Activated CD8-positive, alpha-beta memory T cell treated with anti-CD3 and anti-CD28 coated beads for 48 hours (primary cell): ENCODE results near the gene TTN.

Experiments used
- DNase-seq, 3 experiments: peaks; one replicate each; pipeline ENCODE4 v3.0.0-alpha.2; 2020; ENCODE audit warnings: low read depth in 2 of 3, low spot score in 2 of 3

TTN gene

GRCh38 chr2:178502751-178503150 is 304.5 kb downstream of the TTN start:
- DNase-seq, result no peak

GRCh38 chr2:178499640-178500039 is 307.6 kb downstream of the TTN start:
- no peak for DNase-seq

GRCh38 chr2:178498137-178498536 is 309.1 kb downstream of the TTN start:
- DNase-seq, result no peak

DNA sequence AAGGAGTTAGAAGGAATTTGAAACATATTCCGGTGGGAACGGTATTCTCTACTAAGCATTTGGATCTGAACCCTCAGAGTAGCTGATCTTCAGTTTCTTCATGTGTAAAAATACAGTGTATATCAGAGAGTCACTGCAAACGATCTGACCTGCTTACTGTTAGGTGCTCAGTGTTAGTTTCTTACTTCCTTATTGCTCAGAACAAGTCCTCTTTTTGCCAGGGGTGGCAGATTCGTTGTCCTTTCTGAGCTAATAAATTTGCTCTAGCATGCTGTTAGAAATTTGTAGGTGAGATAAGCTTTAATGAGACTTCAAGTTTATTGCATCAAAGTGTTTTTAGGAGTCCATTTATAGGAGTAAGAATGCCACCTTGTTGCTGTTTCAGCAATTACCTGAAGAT is 311.2 kb downstream of the TTN start:
- no peak for DNase-seq

- DNase-seq, result no peak
Observed at GRCh38 chr2:178491612-178492011, 315.6 kb downstream of the TTN start.

- DNase-seq, result no peak
Observed at GRCh38 chr2:178485356-178485755, 321.9 kb downstream of the TTN start.

- DNase-seq, result no peak
Observed at GRCh38 chr2:178484245-178485041, 322.8 kb downstream of the TTN start.

DNA sequence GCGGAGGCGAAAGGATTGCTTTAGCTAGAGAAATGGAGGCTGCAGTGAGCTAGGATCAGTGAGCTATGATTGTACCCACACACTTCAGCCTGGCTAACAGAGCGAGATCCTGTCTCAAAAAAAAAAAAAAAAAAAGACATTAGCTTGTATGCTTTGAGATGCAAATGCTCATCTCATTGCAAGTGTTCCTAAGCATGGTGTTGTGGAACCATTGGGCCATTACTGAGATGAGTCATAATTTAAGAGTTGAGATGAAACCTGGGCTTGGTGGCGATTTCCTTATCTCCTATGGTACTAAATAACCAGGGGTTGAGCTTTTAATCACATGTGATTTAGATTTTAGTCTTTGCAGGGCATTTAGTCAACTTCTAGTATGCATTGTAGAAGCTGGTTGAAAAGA is 324.8 kb downstream of the TTN start:
- DNase-seq, result no peak

DNA sequence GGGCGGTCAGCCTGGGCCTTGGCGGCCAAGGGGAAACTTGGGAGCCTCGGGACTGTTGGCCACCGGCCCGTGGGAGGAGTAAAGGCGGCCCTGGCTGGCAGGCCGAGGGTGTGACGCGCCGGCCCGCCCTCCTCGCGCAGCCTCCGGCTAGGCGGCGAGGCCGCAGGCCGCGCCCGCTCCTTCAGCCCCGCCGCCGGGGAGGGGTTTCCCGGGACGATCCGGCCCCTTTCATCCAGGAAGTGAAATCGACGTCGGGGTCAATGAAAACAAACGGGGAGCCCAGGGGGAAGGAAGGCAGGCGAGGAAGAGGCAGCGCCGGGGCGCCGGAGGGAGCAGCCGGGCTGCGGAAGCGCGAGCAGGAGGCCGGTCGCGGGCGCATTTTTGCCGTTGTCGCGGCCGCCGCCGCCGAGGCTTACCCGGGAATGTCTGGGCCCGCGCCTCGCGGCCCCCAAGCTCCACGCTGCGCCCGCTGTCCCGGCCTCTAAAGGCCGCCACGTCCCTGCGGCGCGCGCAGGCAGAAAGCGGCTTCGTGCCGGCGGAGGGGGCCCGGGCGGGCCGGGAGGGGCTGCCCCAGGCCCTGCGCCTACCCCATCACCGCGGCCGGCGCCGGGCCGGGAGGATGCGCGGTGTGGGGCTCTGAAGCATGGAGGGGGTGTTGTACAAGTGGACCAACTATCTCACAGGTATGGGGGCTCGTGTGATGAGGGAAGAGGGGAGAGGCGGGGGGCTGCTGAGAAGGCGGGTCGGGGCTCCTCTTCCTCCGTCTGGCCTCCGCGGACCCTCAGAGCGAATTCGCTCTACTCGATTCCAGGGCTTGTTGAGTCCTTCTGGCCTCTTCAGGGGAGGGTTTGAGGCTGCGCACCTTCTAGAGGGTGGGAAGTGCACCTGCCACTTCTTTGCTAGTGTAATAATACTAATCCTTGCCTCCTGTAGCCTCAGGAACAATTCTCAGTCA is 326.7 kb downstream of the TTN start, which contains the start of gene PLEKHA3:
Gene PLEKHA3, plus strand, starts transcription at position 231 of the 955 bp plus-strand sequence. Its CDS starts 413 bp downstream, at position 644.
- DNase-seq, result peak; percentile 49 to 67 (median 63)

DNA sequence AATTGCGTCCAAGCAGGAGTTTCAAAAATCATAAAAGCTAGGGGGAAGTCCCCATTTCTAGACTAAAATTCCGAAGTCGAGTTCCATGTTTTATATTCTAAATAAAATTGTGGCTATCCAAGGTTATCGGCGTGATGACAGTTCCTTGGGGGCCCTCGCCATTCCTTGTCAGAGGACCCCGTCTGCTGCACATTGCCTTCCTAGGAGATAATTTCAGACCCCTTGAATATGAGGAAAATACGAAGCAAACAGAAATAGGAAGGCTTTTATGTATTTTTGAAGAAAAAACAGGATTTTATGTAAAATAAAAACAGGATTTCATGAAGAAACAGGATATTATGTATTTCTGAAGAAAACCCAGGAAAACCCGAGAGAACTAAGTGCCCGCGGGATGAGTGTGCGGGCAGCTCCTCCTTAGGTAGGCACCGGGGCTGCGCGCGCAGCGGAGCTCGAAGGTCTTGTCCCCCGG is 327.4 kb downstream of the TTN start:
- no peak for DNase-seq

DNA sequence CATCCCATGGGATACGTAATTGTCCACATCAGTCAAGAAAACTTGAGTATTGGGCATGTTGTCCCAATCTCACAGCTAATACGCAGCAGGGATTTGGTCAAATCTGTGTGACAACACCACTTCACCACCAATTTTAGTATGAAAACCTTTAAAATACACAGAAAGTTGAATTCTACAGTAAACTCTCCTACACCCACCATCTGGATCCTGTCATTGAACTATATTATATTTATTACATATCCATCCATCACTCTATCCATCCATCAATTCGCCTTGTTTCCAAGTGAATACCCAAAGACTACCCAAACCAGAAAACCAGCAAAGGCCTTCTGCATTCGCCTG is 328.0 kb downstream of the TTN start:
- DNase-seq, result no peak

- DNase-seq, result peak; percentile 52 to 58 (median 54)
Observed at GRCh38 chr2:178478439-178479274, 328.6 kb downstream of the TTN start, which contains the start of gene FKBP7. FKBP7 (minus strand) TSS chr2:178478600; CDS start chr2:178478499, 101 bp downstream.

DNA sequence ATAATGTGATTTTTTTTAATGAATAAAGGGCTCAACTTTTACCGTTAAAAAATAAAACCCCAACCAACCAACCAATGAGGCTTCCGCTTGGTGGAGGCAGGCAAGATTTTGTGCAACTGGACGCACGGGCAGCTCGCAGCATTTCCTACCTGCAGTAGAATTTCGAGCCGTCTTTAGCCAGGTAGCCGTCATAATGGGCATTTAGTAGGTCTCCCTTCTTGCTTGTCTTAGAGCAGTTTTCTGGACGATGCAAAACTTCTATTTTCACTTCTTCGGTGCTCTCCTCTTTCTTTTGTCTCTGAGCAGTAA is 329.1 kb downstream of the TTN start:
- peak in 1 of 3 experiments; percentile 5 for DNase-seq

- DNase-seq, result no peak
Observed at GRCh38 chr2:178477443-178478129, 329.6 kb downstream of the TTN start.

GRCh38 chr2:178476477-178476876 is 330.7 kb downstream of the TTN start:
- no peak for DNase-seq
